Measurements from ENCODE around the gene RPS6KL1. TPM values are rescaled to one million over a fixed set of nuclear protein-coding genes. Genes with fewer than 3 reads are reported as not detected.
A peak's percentile ranks its signal among the peaks of the same experiment; 100 is the strongest.

Gene RPS6KL1
- total and polyA plus RNA-seq, 2 experiments from 2014 or later = 5.6 to 6.5 TPM

DNA sequence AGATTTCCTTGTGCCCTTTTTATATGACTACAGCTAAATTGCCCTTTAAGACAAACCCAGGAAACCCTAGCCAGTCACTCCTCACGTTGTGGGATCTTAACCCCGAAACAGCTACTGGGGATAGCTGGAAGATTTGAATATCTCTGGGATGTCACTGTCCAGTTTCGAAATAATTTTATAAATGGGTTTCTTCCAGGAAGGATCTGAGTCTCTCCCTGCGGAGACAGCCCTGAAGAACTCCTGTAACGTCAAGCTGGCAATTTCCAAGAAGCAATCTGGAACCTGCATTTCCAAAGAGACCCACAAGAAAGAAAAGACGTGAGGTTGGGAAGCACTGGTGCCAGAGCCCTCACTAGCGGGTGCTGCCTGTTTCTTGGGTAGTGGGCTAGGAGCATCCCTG, 68.0 kb downstream of the RPS6KL1 start:
- no peaks in the 10 kb centered on the region for H3F3A ChIP-seq (replicated peaks; ENCODE audit: low read depth)
- no peak for DNase-seq (ENCODE audit: low spot score)
- no peaks in the 10 kb centered on the region for H3K27me3 ChIP-seq (ENCODE audit: insufficient read depth)
- H4K20me1 ChIP-seq (replicated peaks; ENCODE audit: insufficient read depth) = no peaks in the 10 kb centered on the region
- no peak overlapping the region for H3K27ac ChIP-seq (ENCODE audit: low read depth)
- H2AFZ ChIP-seq = no peak overlapping the region
- H3K4me1 Mint-ChIP-seq = no peaks in the 10 kb centered on the region
- H3K36me3 ChIP-seq (ENCODE audit: insufficient read depth) = no peaks in the 10 kb centered on the region
- no peaks in the 10 kb centered on the region for H3K27me3 Mint-ChIP-seq (ENCODE audit: insufficient read depth, low read depth, poor library complexity)
- no peaks in the 10 kb centered on the region for H3K36me3 Mint-ChIP-seq (ENCODE audit: low read depth)
- H3K4me3 ChIP-seq = no peak overlapping the region
- ATAC-seq = 0 out of 3 replicates have a peak, but pooled peaks have one; percentile 22
- H3K27ac Mint-ChIP-seq = no peak overlapping the region
- no peaks in the 10 kb centered on the region for H3K9me3 Mint-ChIP-seq
- H3K4me1 ChIP-seq (ENCODE audit: insufficient read depth) = no peaks in the 10 kb centered on the region
- no peaks in the 10 kb centered on the region for H3K9me2 ChIP-seq (ENCODE audit: insufficient read depth)
- H3K4me3 Mint-ChIP-seq = no peak overlapping the region
- no peak overlapping the region for H3K4me2 ChIP-seq
- TF ChIP-seq ZNF114 (CRISPR knock-in tag; IDR thresholded peaks at IDR 0.05) = no peak
- TF ChIP-seq NANOG (IDR thresholded peaks at IDR 0.05; ENCODE audit: borderline replicate concordance) = no peak
- TF ChIP-seq, protein P1, sequence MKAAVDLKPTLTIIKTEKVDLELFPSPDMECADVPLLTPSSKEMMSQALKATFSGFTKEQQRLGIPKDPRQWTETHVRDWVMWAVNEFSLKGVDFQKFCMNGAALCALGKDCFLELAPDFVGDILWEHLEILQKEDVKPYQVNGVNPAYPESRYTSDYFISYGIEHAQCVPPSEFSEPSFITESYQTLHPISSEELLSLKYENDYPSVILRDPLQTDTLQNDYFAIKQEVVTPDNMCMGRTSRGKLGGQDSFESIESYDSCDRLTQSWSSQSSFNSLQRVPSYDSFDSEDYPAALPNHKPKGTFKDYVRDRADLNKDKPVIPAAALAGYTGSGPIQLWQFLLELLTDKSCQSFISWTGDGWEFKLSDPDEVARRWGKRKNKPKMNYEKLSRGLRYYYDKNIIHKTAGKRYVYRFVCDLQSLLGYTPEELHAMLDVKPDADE (IDR thresholded peaks at IDR 0.05) = no peak
- TF ChIP-seq POLR2AphosphoS5 (IDR thresholded peaks at IDR 0.05; ENCODE audit: low read depth) = no peak
- no peak for TF ChIP-seq JUNB (IDR thresholded peaks at IDR 0.05; ENCODE audit: unreplicated experiment)
- TF ChIP-seq, protein P2, sequence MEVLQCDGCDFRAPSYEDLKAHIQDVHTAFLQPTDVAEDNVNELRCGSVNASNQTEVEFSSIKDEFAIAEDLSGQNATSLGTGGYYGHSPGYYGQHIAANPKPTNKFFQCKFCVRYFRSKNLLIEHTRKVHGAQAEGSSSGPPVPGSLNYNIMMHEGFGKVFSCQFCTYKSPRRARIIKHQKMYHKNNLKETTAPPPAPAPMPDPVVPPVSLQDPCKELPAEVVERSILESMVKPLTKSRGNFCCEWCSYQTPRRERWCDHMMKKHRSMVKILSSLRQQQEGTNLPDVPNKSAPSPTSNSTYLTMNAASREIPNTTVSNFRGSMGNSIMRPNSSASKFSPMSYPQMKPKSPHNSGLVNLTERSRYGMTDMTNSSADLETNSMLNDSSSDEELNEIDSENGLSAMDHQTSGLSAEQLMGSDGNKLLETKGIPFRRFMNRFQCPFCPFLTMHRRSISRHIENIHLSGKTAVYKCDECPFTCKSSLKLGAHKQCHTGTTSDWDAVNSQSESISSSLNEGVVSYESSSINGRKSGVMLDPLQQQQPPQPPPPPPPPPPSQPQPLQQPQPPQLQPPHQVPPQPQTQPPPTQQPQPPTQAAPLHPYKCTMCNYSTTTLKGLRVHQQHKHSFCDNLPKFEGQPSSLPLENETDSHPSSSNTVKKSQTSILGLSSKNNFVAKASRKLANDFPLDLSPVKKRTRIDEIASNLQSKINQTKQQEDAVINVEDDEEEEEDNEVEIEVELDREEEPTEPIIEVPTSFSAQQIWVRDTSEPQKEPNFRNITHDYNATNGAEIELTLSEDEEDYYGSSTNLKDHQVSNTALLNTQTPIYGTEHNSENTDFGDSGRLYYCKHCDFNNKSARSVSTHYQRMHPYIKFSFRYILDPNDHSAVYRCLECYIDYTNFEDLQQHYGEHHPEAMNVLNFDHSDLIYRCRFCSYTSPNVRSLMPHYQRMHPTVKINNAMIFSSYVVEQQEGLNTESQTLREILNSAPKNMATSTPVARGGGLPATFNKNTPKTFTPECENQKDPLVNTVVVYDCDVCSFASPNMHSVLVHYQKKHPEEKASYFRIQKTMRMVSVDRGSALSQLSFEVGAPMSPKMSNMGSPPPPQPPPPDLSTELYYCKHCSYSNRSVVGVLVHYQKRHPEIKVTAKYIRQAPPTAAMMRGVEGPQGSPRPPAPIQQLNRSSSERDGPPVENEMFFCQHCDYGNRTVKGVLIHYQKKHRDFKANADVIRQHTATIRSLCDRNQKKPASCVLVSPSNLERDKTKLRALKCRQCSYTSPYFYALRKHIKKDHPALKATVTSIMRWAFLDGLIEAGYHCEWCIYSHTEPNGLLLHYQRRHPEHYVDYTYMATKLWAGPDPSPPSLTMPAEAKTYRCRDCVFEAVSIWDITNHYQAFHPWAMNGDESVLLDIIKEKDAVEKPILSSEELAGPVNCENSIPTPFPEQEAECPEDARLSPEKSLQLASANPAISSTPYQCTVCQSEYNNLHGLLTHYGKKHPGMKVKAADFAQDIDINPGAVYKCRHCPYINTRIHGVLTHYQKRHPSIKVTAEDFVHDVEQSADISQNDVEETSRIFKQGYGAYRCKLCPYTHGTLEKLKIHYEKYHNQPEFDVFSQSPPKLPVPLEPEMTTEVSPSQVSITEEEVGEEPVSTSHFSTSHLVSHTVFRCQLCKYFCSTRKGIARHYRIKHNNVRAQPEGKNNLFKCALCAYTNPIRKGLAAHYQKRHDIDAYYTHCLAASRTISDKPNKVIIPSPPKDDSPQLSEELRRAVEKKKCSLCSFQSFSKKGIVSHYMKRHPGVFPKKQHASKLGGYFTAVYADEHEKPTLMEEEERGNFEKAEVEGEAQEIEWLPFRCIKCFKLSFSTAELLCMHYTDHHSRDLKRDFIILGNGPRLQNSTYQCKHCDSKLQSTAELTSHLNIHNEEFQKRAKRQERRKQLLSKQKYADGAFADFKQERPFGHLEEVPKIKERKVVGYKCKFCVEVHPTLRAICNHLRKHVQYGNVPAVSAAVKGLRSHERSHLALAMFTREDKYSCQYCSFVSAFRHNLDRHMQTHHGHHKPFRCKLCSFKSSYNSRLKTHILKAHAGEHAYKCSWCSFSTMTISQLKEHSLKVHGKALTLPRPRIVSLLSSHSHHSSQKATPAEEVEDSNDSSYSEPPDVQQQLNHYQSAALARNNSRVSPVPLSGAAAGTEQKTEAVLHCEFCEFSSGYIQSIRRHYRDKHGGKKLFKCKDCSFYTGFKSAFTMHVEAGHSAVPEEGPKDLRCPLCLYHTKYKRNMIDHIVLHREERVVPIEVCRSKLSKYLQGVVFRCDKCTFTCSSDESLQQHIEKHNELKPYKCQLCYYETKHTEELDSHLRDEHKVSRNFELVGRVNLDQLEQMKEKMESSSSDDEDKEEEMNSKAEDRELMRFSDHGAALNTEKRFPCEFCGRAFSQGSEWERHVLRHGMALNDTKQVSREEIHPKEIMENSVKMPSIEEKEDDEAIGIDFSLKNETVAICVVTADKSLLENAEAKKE (CRISPR knock-in tag; IDR thresholded peaks at IDR 0.05) = no peak
- TF ChIP-seq, protein P3, sequence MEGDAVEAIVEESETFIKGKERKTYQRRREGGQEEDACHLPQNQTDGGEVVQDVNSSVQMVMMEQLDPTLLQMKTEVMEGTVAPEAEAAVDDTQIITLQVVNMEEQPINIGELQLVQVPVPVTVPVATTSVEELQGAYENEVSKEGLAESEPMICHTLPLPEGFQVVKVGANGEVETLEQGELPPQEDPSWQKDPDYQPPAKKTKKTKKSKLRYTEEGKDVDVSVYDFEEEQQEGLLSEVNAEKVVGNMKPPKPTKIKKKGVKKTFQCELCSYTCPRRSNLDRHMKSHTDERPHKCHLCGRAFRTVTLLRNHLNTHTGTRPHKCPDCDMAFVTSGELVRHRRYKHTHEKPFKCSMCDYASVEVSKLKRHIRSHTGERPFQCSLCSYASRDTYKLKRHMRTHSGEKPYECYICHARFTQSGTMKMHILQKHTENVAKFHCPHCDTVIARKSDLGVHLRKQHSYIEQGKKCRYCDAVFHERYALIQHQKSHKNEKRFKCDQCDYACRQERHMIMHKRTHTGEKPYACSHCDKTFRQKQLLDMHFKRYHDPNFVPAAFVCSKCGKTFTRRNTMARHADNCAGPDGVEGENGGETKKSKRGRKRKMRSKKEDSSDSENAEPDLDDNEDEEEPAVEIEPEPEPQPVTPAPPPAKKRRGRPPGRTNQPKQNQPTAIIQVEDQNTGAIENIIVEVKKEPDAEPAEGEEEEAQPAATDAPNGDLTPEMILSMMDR (conservative IDR thresholded peaks at IDR 0.05; ENCODE audit: low read depth in 2 of 2) = no peak
- TF ChIP-seq EZH2 (IDR thresholded peaks at IDR 0.05; ENCODE audit: low read depth, unreplicated experiment) = no peak
- TF ChIP-seq ZNF331 (CRISPR knock-in tag; IDR thresholded peaks at IDR 0.05; ENCODE audit: low read depth) = no peak
- no peak for TF ChIP-seq EZH2phosphoT487 (IDR thresholded peaks at IDR 0.05; ENCODE audit: unreplicated experiment)
- TF ChIP-seq, protein P4, sequence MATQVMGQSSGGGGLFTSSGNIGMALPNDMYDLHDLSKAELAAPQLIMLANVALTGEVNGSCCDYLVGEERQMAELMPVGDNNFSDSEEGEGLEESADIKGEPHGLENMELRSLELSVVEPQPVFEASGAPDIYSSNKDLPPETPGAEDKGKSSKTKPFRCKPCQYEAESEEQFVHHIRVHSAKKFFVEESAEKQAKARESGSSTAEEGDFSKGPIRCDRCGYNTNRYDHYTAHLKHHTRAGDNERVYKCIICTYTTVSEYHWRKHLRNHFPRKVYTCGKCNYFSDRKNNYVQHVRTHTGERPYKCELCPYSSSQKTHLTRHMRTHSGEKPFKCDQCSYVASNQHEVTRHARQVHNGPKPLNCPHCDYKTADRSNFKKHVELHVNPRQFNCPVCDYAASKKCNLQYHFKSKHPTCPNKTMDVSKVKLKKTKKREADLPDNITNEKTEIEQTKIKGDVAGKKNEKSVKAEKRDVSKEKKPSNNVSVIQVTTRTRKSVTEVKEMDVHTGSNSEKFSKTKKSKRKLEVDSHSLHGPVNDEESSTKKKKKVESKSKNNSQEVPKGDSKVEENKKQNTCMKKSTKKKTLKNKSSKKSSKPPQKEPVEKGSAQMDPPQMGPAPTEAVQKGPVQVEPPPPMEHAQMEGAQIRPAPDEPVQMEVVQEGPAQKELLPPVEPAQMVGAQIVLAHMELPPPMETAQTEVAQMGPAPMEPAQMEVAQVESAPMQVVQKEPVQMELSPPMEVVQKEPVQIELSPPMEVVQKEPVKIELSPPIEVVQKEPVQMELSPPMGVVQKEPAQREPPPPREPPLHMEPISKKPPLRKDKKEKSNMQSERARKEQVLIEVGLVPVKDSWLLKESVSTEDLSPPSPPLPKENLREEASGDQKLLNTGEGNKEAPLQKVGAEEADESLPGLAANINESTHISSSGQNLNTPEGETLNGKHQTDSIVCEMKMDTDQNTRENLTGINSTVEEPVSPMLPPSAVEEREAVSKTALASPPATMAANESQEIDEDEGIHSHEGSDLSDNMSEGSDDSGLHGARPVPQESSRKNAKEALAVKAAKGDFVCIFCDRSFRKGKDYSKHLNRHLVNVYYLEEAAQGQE (IDR thresholded peaks at IDR 0.05; ENCODE audit: unreplicated experiment) = no peak
- TF ChIP-seq CREB1 (CRISPR knock-in tag; IDR thresholded peaks at IDR 0.05; ENCODE audit: low read depth) = no peak
- no peak for TF ChIP-seq STAT1 (IDR thresholded peaks at IDR 0.05; ENCODE audit: unreplicated experiment)
- H3K79me2 ChIP-seq (replicated peaks; ENCODE audit: insufficient read depth) = no peaks in the 10 kb centered on the region
